ENCODE measurements around the gene RGS7.

RGS7 gene

DNA sequence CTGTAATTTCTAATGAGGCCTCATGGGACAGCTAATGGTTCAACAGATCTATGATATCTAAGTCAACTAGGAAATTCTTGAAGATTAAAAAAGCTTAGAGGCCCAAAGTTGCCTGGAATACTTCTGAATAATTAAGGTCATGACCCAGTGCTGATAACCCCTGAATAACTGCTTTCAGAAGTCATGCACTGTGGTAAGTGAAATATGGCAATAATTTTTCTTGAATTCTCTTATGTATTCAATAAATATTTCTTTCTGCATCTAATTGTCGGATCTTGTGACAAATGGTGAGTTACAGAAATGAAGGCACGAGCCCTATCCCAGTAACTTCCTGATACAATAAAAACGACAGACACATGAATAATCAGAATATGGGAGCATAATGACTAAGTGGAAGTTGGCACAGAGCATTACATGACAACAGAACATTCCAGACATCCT is 525.8 kb downstream of the RGS7 start:
- Histone ChIP-seq H3K36me3 (ENCODE audit: control insufficient read depth in 2 of 2, insufficient read depth in 2 of 2, low read length in 2 of 2) (no peaks in the 10 kb centered on the region), H3K27me3 (ENCODE audit: control insufficient read depth in 1 of 2, insufficient read depth in 2 of 2, low read length in 2 of 2) (no peaks in the 10 kb centered on the region), H3K4me3 (ENCODE audit: low read length in 2 of 2) (no peak overlapping the region), H3K9ac (ENCODE audit: low read length in 2 of 2) (no peak overlapping the region), H3K9me3 (ENCODE audit: control insufficient read depth in 2 of 2, low read length in 2 of 2) (no peaks in the 10 kb centered on the region), H3K27ac (ENCODE audit: low read length) (no peak overlapping the region), H3K4me1 (ENCODE audit: control insufficient read depth, insufficient read depth, low read length) (no peaks in the 10 kb centered on the region)

DNA sequence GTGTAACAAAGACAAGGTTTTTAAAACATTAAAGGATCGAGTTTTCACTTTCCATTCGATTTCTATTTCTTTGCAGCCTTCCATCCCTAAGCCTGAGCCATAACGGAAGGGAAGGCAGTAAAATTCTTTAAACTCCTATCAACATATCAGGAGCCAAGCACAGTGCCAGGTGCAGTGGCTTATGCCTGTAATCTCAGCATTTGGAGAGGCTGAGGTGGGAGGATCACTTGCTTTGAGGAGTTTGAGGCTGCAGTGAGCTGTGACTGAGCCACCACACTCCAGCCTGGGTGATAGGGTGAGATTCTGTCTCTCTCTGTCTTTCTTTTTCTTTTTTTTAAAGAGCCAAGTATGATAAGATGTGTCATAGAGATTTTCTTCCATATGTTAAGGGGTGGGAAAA is 527.5 kb downstream of the RGS7 start:
- Histone ChIP-seq H3K4me1 (ENCODE audit: control insufficient read depth, insufficient read depth, low read length) (no peaks in the 10 kb centered on the region), H3K9me3 (ENCODE audit: control insufficient read depth in 2 of 2, low read length in 2 of 2) (no peaks in the 10 kb centered on the region), H3K27me3 (ENCODE audit: control insufficient read depth in 1 of 2, insufficient read depth in 2 of 2, low read length in 2 of 2) (no peaks in the 10 kb centered on the region), H3K36me3 (ENCODE audit: control insufficient read depth in 2 of 2, insufficient read depth in 2 of 2, low read length in 2 of 2) (no peaks in the 10 kb centered on the region), H3K27ac (ENCODE audit: low read length) (no peak overlapping the region), H3K9ac (ENCODE audit: low read length in 2 of 2) (no peak overlapping the region), H3K4me3 (ENCODE audit: low read length in 2 of 2) (no peak overlapping the region)

DNA sequence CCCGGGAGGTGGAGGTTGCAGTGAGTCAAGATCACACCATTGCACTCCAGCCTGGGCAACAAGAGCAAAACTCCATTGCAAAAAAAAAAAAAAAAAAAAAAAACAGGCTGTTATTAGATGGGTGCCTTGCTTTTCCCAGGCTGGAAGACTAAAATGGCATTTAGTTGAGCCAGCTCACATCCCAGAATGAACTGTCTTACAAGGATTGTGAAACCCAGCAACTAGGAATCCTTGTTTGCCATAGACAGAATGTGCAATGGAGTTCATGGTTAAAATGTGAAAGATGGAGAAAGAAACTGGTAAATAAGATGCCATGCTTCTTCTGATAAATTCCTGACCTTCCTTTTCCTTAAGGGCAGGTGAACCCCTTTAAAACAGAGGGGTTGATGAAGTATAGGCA is 529.2 kb downstream of the RGS7 start:
- no peak overlapping the region for H3K27ac ChIP-seq (ENCODE audit: low read length)
- H3K4me3 ChIP-seq (ENCODE audit: low read length in 2 of 2): no peak overlapping the region
- H3K27me3 ChIP-seq (ENCODE audit: control insufficient read depth in 1 of 2, insufficient read depth in 2 of 2, low read length in 2 of 2): no peaks in the 10 kb centered on the region
- no peak overlapping the region for H3K9ac ChIP-seq (ENCODE audit: low read length in 2 of 2)
- no peaks in the 10 kb centered on the region for H3K9me3 ChIP-seq (ENCODE audit: control insufficient read depth in 2 of 2, low read length in 2 of 2)
- H3K4me1 ChIP-seq (ENCODE audit: control insufficient read depth, insufficient read depth, low read length): no peaks in the 10 kb centered on the region
- H3K36me3 ChIP-seq (ENCODE audit: control insufficient read depth in 2 of 2, insufficient read depth in 2 of 2, low read length in 2 of 2): no peaks in the 10 kb centered on the region

DNA sequence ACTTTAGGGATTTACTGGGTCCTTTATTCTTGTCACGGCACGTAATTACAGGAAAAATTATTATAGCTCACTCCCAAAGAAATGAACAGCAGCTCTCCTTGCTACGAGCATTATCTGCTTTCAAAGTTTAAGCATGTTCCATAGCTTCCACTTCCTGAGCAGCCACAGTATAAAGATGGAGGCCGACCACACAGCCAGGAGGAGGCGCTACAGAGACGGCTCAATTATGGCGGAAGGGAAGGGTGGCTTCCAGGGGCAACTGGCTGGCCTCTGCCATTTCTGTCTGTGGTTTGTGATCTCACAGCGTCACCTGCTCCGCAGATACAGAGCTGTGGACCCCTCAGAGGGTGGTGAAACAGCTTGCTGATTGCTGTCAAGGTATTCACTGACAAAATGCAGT is 532.8 kb downstream of the RGS7 start:
- Histone ChIP-seq H3K36me3 (ENCODE audit: control insufficient read depth in 2 of 2, insufficient read depth in 2 of 2, low read length in 2 of 2) (no peaks in the 10 kb centered on the region), H3K9me3 (ENCODE audit: control insufficient read depth in 2 of 2, low read length in 2 of 2) (peaks cover 0 to 2% of the 10 kb centered on the region in 2 donors), H3K27ac (ENCODE audit: low read length) (no peak overlapping the region), H3K9ac (ENCODE audit: low read length in 2 of 2) (no peak overlapping the region), H3K4me3 (ENCODE audit: low read length in 2 of 2) (no peak overlapping the region), H3K27me3 (ENCODE audit: control insufficient read depth in 1 of 2, insufficient read depth in 2 of 2, low read length in 2 of 2) (no peaks in the 10 kb centered on the region), H3K4me1 (ENCODE audit: control insufficient read depth, insufficient read depth, low read length) (no peaks in the 10 kb centered on the region)

DNA sequence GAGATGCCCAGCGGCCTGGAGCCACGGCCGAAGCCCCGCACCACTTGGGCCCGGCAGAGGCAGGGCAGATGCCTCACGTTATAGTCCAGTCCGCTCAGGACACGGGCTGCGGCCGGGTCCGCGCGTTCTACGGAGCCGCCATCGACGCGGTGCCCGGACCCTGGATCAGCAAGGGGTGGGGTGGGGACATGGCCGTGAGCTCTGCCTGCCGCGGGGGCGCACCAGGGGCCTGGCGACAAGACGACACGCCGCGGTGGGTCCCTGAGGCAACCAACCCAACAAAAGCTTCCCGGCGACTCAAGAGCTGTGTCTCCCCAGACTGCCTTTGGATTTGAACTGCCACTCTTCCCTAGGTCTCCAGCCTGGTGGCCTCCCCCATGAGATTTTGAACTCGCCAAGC is 533.6 kb downstream of the RGS7 start:
- Histone ChIP-seq H3K27ac (ENCODE audit: low read length) (no peak overlapping the region), H3K4me3 (ENCODE audit: low read length in 2 of 2) (no peak overlapping the region), H3K27me3 (ENCODE audit: control insufficient read depth in 1 of 2, insufficient read depth in 2 of 2, low read length in 2 of 2) (no peaks in the 10 kb centered on the region), H3K4me1 (ENCODE audit: control insufficient read depth, insufficient read depth, low read length) (no peaks in the 10 kb centered on the region), H3K9me3 (ENCODE audit: control insufficient read depth in 2 of 2, low read length in 2 of 2) (peaks cover 0 to 2% of the 10 kb centered on the region in 2 donors), H3K9ac (ENCODE audit: low read length in 2 of 2) (no peak overlapping the region), H3K36me3 (ENCODE audit: control insufficient read depth in 2 of 2, insufficient read depth in 2 of 2, low read length in 2 of 2) (no peaks in the 10 kb centered on the region)

DNA sequence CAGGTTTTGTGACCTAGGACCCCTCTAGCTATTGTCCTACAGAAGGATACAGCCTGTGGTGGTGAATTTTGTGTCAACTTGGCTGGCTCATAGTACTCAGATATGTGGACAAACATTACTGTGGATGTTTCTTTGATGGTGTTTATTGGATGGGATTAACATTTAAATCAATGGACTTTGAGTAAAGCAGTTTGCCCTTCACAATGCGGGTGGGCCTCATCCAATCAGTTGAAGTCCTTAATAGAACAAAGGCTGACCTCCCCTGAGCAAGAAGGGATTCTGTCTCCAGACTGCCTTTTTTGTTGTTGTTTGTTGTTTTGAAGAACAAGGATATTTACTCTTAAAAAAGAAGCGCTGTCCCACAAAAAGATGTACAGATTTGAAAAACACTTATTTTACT is 535.1 kb downstream of the RGS7 start:
- Histone ChIP-seq H3K27ac (ENCODE audit: low read length) (no peak overlapping the region), H3K36me3 (ENCODE audit: control insufficient read depth in 2 of 2, insufficient read depth in 2 of 2, low read length in 2 of 2) (no peaks in the 10 kb centered on the region), H3K9ac (ENCODE audit: low read length in 2 of 2) (no peak overlapping the region), H3K9me3 (ENCODE audit: control insufficient read depth in 2 of 2, low read length in 2 of 2) (peaks cover 0 to 2% of the 10 kb centered on the region in 2 donors), H3K27me3 (ENCODE audit: control insufficient read depth in 1 of 2, insufficient read depth in 2 of 2, low read length in 2 of 2) (no peaks in the 10 kb centered on the region), H3K4me3 (ENCODE audit: low read length in 2 of 2) (no peak overlapping the region), H3K4me1 (ENCODE audit: control insufficient read depth, insufficient read depth, low read length) (no peaks in the 10 kb centered on the region)

DNA sequence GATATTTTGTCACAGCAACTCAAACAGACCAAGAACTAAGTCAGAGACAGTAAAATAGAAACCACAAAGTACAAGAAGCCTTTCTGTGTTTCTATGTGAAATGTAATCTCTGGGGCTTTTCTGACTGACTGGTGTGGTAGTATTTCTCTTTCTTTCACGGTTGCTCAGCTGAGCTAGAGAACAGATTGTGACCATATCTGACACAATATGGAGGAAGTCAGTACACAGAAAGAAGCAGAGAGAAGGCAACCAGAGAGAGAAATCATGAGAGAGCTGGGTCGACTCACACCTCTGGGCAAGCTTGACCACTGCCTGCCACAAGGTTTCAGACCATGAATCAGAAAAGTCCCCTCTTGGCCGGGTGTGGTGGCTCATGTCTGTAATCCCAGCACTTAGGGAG is 536.2 kb downstream of the RGS7 start:
- H3K4me1 ChIP-seq (ENCODE audit: control insufficient read depth, insufficient read depth, low read length): no peaks in the 10 kb centered on the region
- H3K36me3 ChIP-seq (ENCODE audit: control insufficient read depth in 2 of 2, insufficient read depth in 2 of 2, low read length in 2 of 2): no peaks in the 10 kb centered on the region
- no peaks in the 10 kb centered on the region for H3K27me3 ChIP-seq (ENCODE audit: control insufficient read depth in 1 of 2, insufficient read depth in 2 of 2, low read length in 2 of 2)
- H3K4me3 ChIP-seq (ENCODE audit: low read length in 2 of 2): no peak overlapping the region
- no peak overlapping the region for H3K9ac ChIP-seq (ENCODE audit: low read length in 2 of 2)
- peaks cover 0 to 2% of the 10 kb centered on the region in 2 donors for H3K9me3 ChIP-seq (ENCODE audit: control insufficient read depth in 2 of 2, low read length in 2 of 2)
- H3K27ac ChIP-seq (ENCODE audit: low read length): no peak overlapping the region

DNA sequence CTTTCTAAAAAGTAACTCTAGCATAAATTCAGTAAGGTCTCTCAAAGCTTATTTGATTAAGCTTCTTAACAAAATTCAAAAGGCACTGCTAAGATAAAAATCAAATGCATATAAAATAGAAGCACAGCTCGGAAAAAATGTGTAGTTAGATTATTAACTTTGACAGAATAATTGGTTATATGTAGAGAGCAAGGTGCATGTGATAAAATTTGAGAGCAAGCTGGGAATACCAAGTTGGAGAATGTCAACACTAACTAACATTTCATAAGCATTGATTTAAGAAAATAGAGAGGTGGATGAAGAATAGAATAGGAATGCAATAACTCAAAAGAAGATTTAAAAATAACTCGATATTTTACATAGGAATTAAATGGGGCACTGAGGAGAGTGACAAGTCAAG is 540.5 kb downstream of the RGS7 start:
- Histone ChIP-seq H3K36me3 (ENCODE audit: control insufficient read depth in 2 of 2, insufficient read depth in 2 of 2, low read length in 2 of 2) (no peaks in the 10 kb centered on the region), H3K9me3 (ENCODE audit: control insufficient read depth in 2 of 2, low read length in 2 of 2) (peaks cover 0 to 2% of the 10 kb centered on the region in 2 donors), H3K9ac (ENCODE audit: low read length in 2 of 2) (no peak overlapping the region), H3K27ac (ENCODE audit: low read length) (no peak overlapping the region), H3K4me1 (ENCODE audit: control insufficient read depth, insufficient read depth, low read length) (no peaks in the 10 kb centered on the region), H3K27me3 (ENCODE audit: control insufficient read depth in 1 of 2, insufficient read depth in 2 of 2, low read length in 2 of 2) (no peaks in the 10 kb centered on the region), H3K4me3 (ENCODE audit: low read length in 2 of 2) (no peak overlapping the region)

DNA sequence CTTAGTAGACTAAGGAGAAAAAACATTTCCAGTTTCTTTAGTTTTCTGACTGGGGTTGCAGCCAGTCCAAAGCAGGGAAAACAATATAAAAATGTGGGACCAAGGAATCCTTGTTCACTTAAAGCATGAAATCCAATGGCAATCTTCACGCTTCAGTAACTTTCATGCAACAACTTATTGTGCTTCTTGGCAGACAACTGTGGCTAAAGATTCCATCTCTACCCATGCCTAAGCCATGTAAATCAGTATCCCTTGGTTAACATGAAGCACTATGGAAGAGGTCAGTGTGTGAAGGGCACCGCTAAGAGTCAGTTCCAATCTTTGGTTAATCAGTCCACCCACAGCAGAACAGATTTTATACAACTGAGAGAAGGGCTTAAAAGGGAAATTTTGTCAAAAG is 543.3 kb downstream of the RGS7 start:
- Histone ChIP-seq H3K27ac (ENCODE audit: low read length) (no peak overlapping the region), H3K36me3 (ENCODE audit: control insufficient read depth in 2 of 2, insufficient read depth in 2 of 2, low read length in 2 of 2) (no peaks in the 10 kb centered on the region), H3K4me1 (ENCODE audit: control insufficient read depth, insufficient read depth, low read length) (no peaks in the 10 kb centered on the region), H3K27me3 (ENCODE audit: control insufficient read depth in 1 of 2, insufficient read depth in 2 of 2, low read length in 2 of 2) (no peaks in the 10 kb centered on the region), H3K4me3 (ENCODE audit: low read length in 2 of 2) (no peak overlapping the region), H3K9ac (ENCODE audit: low read length in 2 of 2) (no peak overlapping the region), H3K9me3 (ENCODE audit: control insufficient read depth in 2 of 2, low read length in 2 of 2) (no peaks in the 10 kb centered on the region)

DNA sequence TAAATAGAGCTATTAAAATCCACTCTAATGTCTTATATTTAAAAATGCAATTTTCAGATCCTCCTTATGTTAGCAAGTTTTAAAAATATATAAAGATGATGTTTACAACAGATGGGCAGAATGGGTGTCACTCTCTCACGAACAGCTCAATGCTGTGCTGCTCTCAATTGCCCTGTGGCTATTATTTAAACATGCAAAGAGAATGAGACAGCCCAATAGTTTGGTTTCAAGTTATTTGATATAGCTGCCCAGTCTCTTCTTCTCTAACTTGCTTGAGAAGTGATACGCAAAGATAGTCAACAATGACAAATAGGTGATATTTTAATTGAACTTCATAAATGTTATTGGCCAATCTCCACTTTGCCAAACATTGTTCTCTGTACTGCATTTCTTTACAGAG is 545.7 kb downstream of the RGS7 start:
- no peaks in the 10 kb centered on the region for H3K9me3 ChIP-seq (ENCODE audit: control insufficient read depth in 2 of 2, low read length in 2 of 2)
- H3K4me1 ChIP-seq (ENCODE audit: control insufficient read depth, insufficient read depth, low read length): no peaks in the 10 kb centered on the region
- H3K27me3 ChIP-seq (ENCODE audit: control insufficient read depth in 1 of 2, insufficient read depth in 2 of 2, low read length in 2 of 2): no peaks in the 10 kb centered on the region
- H3K9ac ChIP-seq (ENCODE audit: low read length in 2 of 2): no peak overlapping the region
- H3K36me3 ChIP-seq (ENCODE audit: control insufficient read depth in 2 of 2, insufficient read depth in 2 of 2, low read length in 2 of 2): no peaks in the 10 kb centered on the region
- no peak overlapping the region for H3K4me3 ChIP-seq (ENCODE audit: low read length in 2 of 2)
- H3K27ac ChIP-seq (ENCODE audit: low read length): no peak overlapping the region

DNA sequence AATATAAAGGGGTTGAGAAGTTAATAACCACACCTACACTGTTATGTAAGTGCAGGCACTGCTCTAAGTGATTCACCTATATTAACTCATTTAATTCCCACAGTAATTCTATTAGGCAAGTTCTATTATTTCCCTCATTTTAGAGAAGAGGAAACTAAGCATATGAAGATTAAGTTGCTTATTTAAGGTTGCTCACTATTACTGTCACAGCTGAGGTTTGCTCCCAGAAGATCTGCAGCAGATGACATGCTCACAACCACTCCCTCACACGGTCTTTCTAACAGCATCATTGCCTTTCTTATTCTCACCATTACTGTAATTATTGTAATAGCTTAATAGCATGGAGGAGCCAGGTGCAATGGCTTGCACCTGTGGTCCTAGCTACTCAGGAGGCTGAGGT is 548.6 kb downstream of the RGS7 start:
- H3K4me1 ChIP-seq (ENCODE audit: control insufficient read depth, insufficient read depth, low read length): no peaks in the 10 kb centered on the region
- no peaks in the 10 kb centered on the region for H3K36me3 ChIP-seq (ENCODE audit: control insufficient read depth in 2 of 2, insufficient read depth in 2 of 2, low read length in 2 of 2)
- no peak overlapping the region for H3K27ac ChIP-seq (ENCODE audit: low read length)
- H3K9ac ChIP-seq (ENCODE audit: low read length in 2 of 2): no peak overlapping the region
- H3K9me3 ChIP-seq (ENCODE audit: control insufficient read depth in 2 of 2, low read length in 2 of 2): no peaks in the 10 kb centered on the region
- no peaks in the 10 kb centered on the region for H3K27me3 ChIP-seq (ENCODE audit: control insufficient read depth in 1 of 2, insufficient read depth in 2 of 2, low read length in 2 of 2)
- H3K4me3 ChIP-seq (ENCODE audit: low read length in 2 of 2): no peak overlapping the region

Measured in stomach smooth muscle (tissue), 2 donors.